ENCODE results near the gene CTSH. TPM values are rescaled to one million over a fixed set of nuclear protein-coding genes. Genes with fewer than 3 reads are reported as not detected.

CTSH gene
- total RNA-seq, 1 donor from 2014 or later, result 10.0 TPM

DNA sequence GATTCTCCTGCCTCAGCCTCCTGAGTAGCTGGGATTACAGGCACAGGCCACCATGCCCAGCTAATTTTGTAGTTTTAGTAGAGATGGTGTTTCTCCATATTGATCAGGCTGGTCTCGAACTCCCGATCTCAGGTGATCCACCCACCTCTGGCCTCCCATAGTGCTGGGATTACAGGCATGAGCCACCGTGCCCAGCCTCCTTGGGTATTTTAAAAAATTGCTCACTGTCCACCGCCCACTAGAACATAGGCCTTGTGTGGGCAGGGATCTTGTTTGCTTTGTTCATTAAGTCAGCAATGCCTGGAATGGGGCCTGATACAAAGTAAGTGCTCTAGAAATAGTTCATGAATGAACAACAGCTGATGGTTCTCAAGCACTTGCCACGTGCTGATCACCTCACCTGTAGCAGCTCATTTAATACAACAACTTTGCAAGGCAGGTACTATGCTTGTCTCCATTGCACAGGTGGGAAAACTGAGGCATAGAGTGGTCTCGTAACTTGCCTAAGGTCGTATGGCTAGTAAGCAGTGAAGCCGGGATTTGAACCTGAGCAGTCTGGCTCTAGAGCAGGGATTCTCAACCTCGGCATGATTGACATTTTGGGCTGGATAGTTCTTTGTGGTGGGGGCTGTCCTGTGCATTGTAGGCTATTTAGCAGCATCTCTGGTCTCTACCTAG is 12.7 kb upstream of the CTSH start:
- Mint-ChIP-seq H3K36me3 (ENCODE audit: low read depth, unreplicated experiment) (no peaks in the 10 kb centered on the region), H3K27me3 (ENCODE audit: unreplicated experiment) (peaks cover 6% of the 10 kb centered on the region), H3K27ac (ENCODE audit: unreplicated experiment) (no peak overlapping the region), H3K9me3 (ENCODE audit: unreplicated experiment) (no peaks in the 10 kb centered on the region), H3K4me3 (ENCODE audit: unreplicated experiment) (no peak overlapping the region), H3K4me1 (ENCODE audit: unreplicated experiment) (peaks cover 7% of the 10 kb centered on the region)
- no peak for DNase-seq (ENCODE audit: low spot score)
- TF ChIP-seq, protein P1, sequence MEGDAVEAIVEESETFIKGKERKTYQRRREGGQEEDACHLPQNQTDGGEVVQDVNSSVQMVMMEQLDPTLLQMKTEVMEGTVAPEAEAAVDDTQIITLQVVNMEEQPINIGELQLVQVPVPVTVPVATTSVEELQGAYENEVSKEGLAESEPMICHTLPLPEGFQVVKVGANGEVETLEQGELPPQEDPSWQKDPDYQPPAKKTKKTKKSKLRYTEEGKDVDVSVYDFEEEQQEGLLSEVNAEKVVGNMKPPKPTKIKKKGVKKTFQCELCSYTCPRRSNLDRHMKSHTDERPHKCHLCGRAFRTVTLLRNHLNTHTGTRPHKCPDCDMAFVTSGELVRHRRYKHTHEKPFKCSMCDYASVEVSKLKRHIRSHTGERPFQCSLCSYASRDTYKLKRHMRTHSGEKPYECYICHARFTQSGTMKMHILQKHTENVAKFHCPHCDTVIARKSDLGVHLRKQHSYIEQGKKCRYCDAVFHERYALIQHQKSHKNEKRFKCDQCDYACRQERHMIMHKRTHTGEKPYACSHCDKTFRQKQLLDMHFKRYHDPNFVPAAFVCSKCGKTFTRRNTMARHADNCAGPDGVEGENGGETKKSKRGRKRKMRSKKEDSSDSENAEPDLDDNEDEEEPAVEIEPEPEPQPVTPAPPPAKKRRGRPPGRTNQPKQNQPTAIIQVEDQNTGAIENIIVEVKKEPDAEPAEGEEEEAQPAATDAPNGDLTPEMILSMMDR (IDR thresholded peaks at IDR 0.05; ENCODE audit: unreplicated experiment), result no peak

DNA sequence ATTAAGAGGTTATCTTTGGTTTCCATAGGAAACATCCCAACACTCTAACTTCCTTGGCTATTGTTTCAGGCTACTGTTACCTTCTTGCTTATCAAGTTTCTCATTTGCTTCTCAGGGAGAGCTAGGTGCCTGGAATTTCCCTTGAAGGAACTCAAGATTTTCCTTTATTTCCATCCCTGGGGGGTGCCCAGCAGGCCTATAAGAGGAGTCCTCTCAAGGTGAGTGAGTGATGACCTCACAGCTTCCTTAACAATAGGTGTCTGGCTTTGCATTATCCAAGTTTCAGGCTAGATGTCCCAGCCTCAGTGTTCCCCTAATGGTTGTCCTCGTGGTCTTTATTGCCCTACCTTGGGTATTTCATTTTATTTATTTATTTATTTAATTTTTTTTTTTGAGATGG is 12.1 kb upstream of the CTSH start:
- Mint-ChIP-seq H3K27me3 (ENCODE audit: unreplicated experiment) (peaks cover 6% of the 10 kb centered on the region), H3K9me3 (ENCODE audit: unreplicated experiment) (no peaks in the 10 kb centered on the region), H3K36me3 (ENCODE audit: low read depth, unreplicated experiment) (no peaks in the 10 kb centered on the region), H3K4me3 (ENCODE audit: unreplicated experiment) (no peak overlapping the region), H3K4me1 (ENCODE audit: unreplicated experiment) (peaks cover 7% of the 10 kb centered on the region), H3K27ac (ENCODE audit: unreplicated experiment) (peak overlapping the region; percentile 38)
- TF ChIP-seq, protein P1 (IDR thresholded peaks at IDR 0.05; ENCODE audit: unreplicated experiment), result no peak
- no peak for DNase-seq (ENCODE audit: low spot score)

DNA sequence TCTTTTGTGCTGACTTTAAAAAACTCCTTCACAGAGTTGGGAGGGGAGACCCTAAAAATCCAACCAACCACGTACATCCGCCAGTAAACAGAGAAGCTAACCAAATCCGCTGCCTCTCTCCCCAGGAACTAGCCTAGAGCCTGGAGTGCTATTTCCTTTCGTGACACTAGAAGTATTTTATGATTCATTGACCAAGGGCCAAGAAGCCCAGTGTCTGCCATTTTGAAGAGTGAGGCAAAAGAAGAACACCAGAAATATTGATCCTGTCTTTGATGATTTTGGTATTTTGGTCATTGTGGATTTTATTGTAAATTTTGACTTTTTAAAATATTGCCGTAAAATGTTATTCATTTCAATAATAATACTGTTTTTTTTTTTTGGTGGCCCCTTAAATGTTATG is 10.5 kb upstream of the CTSH start:
- no peaks in the 10 kb centered on the region for H3K9me3 Mint-ChIP-seq (ENCODE audit: unreplicated experiment)

DNA sequence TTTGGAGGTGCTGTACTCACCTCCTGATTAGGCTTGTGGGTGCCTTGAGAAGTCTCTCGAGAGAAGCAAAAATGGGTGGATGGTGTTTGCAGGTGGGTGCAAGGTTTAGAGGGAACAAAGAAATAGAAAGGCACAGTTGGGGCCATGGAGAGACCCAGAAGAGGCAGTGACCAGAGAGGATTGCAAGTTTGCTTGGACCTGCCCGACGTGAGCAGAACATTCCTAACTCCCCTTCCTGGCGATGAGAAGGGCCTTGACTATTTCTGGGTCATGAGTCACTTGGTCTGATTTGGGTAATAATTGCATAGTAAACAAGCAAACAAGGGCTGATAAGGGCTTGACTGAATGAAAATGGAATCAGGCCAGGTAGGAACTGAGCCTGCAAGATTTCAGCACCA is 7.0 kb upstream of the CTSH start:
- H3K9me3 Mint-ChIP-seq (ENCODE audit: unreplicated experiment), result no peaks in the 10 kb centered on the region
- H3K4me3 Mint-ChIP-seq (ENCODE audit: unreplicated experiment), result no peak overlapping the region
- H3K36me3 Mint-ChIP-seq (ENCODE audit: low read depth, unreplicated experiment), result no peaks in the 10 kb centered on the region
- TF ChIP-seq, protein P1 (IDR thresholded peaks at IDR 0.05; ENCODE audit: unreplicated experiment), result no peak
- no peak overlapping the region for H3K27ac Mint-ChIP-seq (ENCODE audit: unreplicated experiment)
- H3K27me3 Mint-ChIP-seq (ENCODE audit: unreplicated experiment), result peaks cover 8% of the 10 kb centered on the region
- H3K4me1 Mint-ChIP-seq (ENCODE audit: unreplicated experiment), result peaks cover 15% of the 10 kb centered on the region
- DNase-seq (ENCODE audit: low spot score), result no peak

More for the DNA sequence above, 10.5 kb upstream of the CTSH start:
- Mint-ChIP-seq H3K27me3 (ENCODE audit: unreplicated experiment) (peaks cover 6% of the 10 kb centered on the region), H3K4me1 (ENCODE audit: unreplicated experiment) (peaks cover 17% of the 10 kb centered on the region), H3K36me3 (ENCODE audit: low read depth, unreplicated experiment) (no peaks in the 10 kb centered on the region), H3K27ac (ENCODE audit: unreplicated experiment) (no peak overlapping the region), H3K4me3 (ENCODE audit: unreplicated experiment) (no peak overlapping the region)
- TF ChIP-seq, protein P1 (IDR thresholded peaks at IDR 0.05; ENCODE audit: unreplicated experiment), result no peak
- DNase-seq (ENCODE audit: low spot score), result no peak

Data from endothelial cell (in vitro differentiated cells).